Ovary (tissue), 3 donors: ENCODE results near the gene RBBP8.

Source experiments
- CTCF ChIP-seq, 3 donors: fragments of 450-650 bp in 2 of 3; fragments of 200-600 bp in 1 of 3; IDR thresholded peaks; one replicate each; pipeline versions ENCODE4 v1.5.1 to v1.8.0; 2016 to 2022; ENCODE audit warnings: antibody characterized with exemption in 3 of 3, mild to moderate bottlenecking in 1 of 3
- POLR2A ChIP-seq: fragments of 450-650 bp; IDR thresholded peaks from one replicate; pipeline ENCODE4 v1.6.1; 2017; ENCODE audit warnings: antibody characterized with exemption, mild to moderate bottlenecking, moderate library complexity
- donor health status: DM: no; HTN: no; CAD: no.

- no peak for TF ChIP-seq POLR2A
- no peak for TF ChIP-seq CTCF (IDR thresholded peaks at IDR 0.05)
Observed at GRCh38 chr18:22961156-22961555, 28.0 kb downstream of the RBBP8 start.
